Thoracic aorta (tissue), 2 donors: ENCODE measurements around the gene FASLG. TPM values are rescaled to one million over a fixed set of nuclear protein-coding genes. Genes with fewer than 3 reads are reported as not detected.
"Not testable (repeated sequence)": the region's sequence is repeated elsewhere in the genome, so short reads cannot be mapped to it uniquely, and the experiment has no call there.

ENCODE experiments used
- ATAC-seq: fragments of 150-250 bp; one replicate; pipeline ENCODE4 v1.8.0; 2017; ENCODE audit warnings: low read depth; ENCODE audit not compliant: insufficient number of reproducible peaks, low FRiP score
- DNase-seq: peaks from one replicate; pipeline ENCODE4 v3.0.0-alpha.2; 2020; ENCODE audit warnings: low spot score
- H3K27ac ChIP-seq, 2 donors: fragments of 200-600 bp; sonication (generic); 1 replicate in 1 of 2; 2 replicates in 1 of 2; pipeline ENCODE4 v1.5.1; 2016; ENCODE audit warnings: mild to moderate bottlenecking in 2 of 2, moderate library complexity in 2 of 2
- H3K27me3 ChIP-seq: fragments of 200-600 bp; sonication (generic); replicated peaks from 2 replicates; pipeline ENCODE4 v1.6.0; 2016; ENCODE audit warnings: mild to moderate bottlenecking; ENCODE audit not compliant: insufficient read depth
- H3K36me3 ChIP-seq: fragments of 200-600 bp; sonication (generic); one replicate; pipeline ENCODE4 v1.5.1; 2016
- H3K4me1 ChIP-seq, 2 donors: fragments of 200-600 bp; sonication (generic); 1 replicate in 1 of 2; 2 replicates in 1 of 2; pipeline versions ENCODE4 v1.5.1 to v1.6.0; 2016; ENCODE audit warnings: low read depth in 2 of 2, mild to moderate bottlenecking in 1 of 2; ENCODE audit not compliant: control insufficient read depth in 1 of 2
- H3K4me3 ChIP-seq: fragments of 200-600 bp; sonication (generic); 2 replicates; pipeline ENCODE4 v1.5.1; 2016; ENCODE audit warnings: mild to moderate bottlenecking
- H3K9me3 ChIP-seq: fragments of 200-600 bp; sonication (generic); 2 replicates; pipeline ENCODE4 v1.5.1; 2016
- total RNA-seq, 2 donors: library from RNA; depleted of rRNA; stranded (reverse); fragments of >200 nt; gene quantifications; one replicate each; pipeline versions ENCODE4 v1.1.0 to v1.2.3, GENCODE V29; 2016
- TF ChIP-seq, protein P1 (sequence below): fragments of 200-600 bp; sonication (generic); IDR thresholded peaks from one replicate; pipeline ENCODE4 v1.5.1; 2019; ENCODE audit warnings: antibody characterized with exemption

The FASLG gene
- total RNA-seq, 2 donors from 2014 or later: not detected

DNA sequence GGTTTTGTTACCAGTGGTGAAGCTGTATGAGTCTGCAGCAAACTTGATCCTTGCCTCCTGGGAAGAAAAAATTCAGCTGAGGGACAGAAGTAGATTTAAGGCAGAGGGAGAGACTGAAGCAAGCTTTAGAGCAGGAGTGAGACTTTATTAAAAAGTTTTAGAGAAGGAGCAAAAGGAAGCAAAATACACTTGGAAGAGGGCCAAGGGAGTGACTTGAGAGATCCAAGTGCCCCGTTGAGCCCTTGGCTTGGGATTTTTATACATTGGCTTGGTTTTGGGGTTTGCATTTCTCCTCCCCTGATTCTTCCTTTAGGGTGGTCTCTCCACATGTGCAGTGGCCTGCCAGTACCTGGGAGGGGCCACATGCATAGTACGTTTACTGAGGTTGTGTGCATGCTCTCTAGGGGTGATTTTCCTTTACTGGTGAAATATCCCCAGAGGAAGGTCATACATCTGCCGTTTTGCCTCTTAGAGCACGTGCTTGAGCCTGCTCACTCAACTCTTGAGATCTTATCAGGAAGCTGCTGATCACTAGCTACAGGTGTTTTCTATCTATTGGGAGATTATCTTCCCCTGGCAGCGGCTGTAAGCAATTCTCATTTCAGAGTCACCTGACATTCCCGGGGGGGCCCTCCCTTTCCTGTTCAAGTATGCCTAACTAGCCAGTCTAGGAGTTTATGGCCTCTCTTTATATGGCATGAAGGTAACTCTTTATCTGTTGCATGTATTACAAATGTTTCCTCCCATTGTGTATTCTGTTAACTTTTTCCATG lies 20.3 kb downstream of the FASLG start:
- Histone ChIP-seq H3K4me1 (no peaks in the 10 kb centered on the region), H3K27me3 (no peaks in the 10 kb centered on the region), H3K4me3 (no peak overlapping the region), H3K9me3 (no peaks in the 10 kb centered on the region), H3K27ac (no peak overlapping the region), H3K36me3 (no peaks in the 10 kb centered on the region)
- TF ChIP-seq, protein P1, sequence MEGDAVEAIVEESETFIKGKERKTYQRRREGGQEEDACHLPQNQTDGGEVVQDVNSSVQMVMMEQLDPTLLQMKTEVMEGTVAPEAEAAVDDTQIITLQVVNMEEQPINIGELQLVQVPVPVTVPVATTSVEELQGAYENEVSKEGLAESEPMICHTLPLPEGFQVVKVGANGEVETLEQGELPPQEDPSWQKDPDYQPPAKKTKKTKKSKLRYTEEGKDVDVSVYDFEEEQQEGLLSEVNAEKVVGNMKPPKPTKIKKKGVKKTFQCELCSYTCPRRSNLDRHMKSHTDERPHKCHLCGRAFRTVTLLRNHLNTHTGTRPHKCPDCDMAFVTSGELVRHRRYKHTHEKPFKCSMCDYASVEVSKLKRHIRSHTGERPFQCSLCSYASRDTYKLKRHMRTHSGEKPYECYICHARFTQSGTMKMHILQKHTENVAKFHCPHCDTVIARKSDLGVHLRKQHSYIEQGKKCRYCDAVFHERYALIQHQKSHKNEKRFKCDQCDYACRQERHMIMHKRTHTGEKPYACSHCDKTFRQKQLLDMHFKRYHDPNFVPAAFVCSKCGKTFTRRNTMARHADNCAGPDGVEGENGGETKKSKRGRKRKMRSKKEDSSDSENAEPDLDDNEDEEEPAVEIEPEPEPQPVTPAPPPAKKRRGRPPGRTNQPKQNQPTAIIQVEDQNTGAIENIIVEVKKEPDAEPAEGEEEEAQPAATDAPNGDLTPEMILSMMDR: no peak
- ATAC-seq: no peak
- DNase-seq: no peak

DNA sequence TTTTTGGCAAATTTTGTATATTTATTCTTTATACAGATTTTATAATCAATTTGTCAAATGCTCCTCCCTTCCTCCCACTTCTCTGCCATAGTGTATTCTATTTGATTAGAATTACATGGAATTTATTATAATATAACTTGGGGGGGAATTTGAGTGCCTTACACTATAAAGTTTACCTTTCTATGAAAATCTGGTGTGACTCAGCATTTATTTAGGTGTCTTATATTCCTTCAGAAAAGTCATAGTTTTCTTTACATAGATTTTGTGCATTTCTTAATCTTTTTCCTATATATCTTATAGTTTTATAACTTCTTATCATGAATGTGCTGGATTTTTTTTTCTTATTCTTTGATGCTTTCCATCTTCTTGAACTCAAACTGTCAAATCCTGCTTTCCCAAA lies 21.3 kb downstream of the FASLG start:
- Histone ChIP-seq H3K27ac (no peak overlapping the region), H3K36me3 (no peaks in the 10 kb centered on the region), H3K9me3 (no peaks in the 10 kb centered on the region), H3K4me3 (no peak overlapping the region), H3K4me1 (no peaks in the 10 kb centered on the region), H3K27me3 (no peaks in the 10 kb centered on the region)
- ATAC-seq (no peak), DNase-seq (no peak)
- TF ChIP-seq, protein P1: no peak

DNA sequence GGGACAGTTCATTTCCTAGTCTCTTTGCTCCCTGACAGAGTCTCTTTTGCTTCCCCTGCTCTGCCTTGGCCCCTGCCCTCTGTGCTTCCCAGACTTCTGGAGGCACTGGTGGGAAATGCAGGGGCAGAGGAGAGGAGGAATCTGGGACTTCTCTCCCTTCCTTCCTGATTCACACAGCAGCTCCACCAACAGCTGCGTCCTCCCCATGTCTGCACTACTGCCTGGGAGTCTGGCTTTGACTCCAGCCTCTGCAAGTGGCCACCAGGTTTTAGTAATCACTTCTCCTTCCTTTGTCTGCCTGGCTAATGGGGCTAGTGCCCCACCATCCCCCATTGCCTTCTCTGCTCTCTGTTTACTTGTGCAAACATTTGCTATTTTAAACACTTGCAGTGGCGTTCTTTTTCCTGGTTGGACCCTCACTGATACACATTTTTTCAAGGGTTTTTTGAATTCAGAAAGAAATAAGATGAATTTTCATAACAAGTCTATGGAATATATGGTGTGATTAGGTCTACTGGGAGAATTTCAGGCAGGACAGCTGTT lies 21.9 kb downstream of the FASLG start:
- Histone ChIP-seq H3K27ac (no peak overlapping the region), H3K4me1 (no peaks in the 10 kb centered on the region), H3K36me3 (no peaks in the 10 kb centered on the region), H3K27me3 (no peaks in the 10 kb centered on the region), H3K4me3 (no peak overlapping the region), H3K9me3 (no peaks in the 10 kb centered on the region)
- no peak for ATAC-seq
- TF ChIP-seq, protein P1: no peak
- DNase-seq: no peak

DNA sequence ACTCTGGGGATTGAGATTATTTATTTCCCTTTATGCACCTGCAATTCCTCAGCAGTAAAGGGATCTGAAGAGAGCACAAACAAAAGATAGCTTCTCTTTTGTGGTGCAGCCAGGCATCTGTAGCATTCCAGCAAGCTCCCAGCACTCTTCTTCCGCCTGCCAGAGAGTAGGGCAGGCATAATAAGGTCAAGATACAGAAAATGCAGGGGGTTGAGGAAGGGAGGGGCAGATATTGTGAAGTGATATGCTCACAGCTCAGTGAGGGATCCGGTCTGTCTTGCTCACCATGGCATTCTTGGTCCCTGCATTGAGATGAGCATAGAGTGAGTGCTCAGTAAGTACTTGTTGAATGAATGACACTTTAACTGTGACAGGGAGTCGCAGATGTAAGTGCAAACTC lies 23.9 kb downstream of the FASLG start:
- H3K4me1 ChIP-seq: no peaks in the 10 kb centered on the region
- no peaks in the 10 kb centered on the region for H3K27me3 ChIP-seq
- H3K36me3 ChIP-seq: no peaks in the 10 kb centered on the region
- ATAC-seq (no peak), DNase-seq (no peak)
- H3K9me3 ChIP-seq: no peaks in the 10 kb centered on the region
- H3K4me3 ChIP-seq: no peak overlapping the region
- TF ChIP-seq, protein P1: no peak
- H3K27ac ChIP-seq: no peak overlapping the region

DNA sequence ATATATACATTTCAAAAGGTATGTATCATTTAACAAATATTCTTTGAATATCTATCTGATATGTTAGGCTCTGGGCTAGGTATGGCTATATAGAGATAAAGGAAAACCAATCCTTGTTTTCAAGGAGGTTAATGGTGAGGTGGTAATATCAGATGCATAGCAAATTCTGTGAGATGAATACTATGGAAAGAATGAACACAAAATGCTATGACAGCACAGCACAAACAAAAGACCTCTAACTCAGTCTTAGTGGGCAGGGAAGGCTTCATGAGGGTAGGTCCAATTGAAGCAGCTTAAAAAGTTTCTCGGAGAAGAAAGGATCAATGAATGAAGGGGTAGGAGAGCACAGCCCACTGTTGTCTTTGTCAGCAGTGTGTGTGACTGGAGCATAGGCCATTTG lies 27.2 kb downstream of the FASLG start:
- Histone ChIP-seq H3K36me3 (no peaks in the 10 kb centered on the region), H3K27me3 (no peaks in the 10 kb centered on the region), H3K4me3 (no peak overlapping the region), H3K9me3 (no peaks in the 10 kb centered on the region), H3K27ac (no peak overlapping the region), H3K4me1 (no peaks in the 10 kb centered on the region)
- TF ChIP-seq, protein P1: no peak
- ATAC-seq (no peak), DNase-seq (no peak)

DNA sequence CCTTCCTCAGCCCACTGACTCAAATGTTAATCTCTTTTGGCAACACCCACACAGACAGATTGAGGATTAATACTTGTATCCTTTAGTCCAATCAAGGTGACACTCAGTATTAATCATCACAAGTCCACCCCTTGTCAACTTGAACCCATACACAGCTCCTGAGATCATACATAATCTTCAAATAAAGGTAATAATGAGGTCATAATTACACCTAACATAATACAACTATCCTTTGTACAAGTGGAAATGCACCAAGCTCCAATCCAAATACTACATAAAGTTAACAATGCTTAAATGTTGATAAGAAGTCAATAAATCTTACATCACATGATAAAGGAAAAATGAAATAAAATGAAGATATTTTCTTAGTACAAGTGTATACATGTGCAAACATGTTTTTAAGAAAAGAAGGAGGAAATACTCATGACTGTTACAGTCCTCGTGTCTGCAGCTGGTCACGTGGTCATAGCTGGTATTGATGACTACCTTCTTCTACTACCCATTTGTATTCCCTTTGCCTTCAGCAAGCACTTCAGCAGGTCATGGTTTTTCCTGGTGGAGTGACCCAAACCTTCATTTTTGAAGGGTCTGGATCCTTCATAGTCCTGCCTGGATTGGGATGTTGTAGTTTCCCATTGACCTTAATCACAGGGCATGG lies 29.7 kb downstream of the FASLG start:
- not testable (repeated sequence) for ATAC-seq, DNase-seq, H3K4me1 ChIP-seq, H3K36me3 ChIP-seq, H3K9me3 ChIP-seq, H3K27ac ChIP-seq, H3K27me3 ChIP-seq, H3K4me3 ChIP-seq

DNA sequence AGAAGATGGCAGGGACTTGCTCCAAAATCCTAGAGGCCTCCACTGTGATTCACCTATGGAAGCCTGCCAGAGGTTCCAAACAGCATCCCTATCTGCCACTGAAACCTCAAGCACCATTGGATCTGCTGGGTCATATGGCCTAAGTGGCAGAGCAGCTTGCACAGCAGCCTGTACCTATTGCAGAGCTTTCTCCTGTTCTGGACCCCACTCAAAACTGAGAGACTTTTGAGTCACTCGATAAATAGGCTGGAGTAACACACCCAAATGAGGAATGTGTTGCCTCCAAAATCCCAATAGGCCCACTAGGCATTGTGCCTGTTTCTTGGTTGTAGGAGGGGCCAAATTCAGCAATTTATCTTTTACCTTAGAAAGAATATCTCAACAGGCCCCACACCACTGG lies 32.0 kb downstream of the FASLG start:
- not testable (repeated sequence) for ATAC-seq, H3K4me3 ChIP-seq, H3K4me1 ChIP-seq, H3K36me3 ChIP-seq, H3K9me3 ChIP-seq, H3K27ac ChIP-seq, DNase-seq, H3K27me3 ChIP-seq
